ENCODE results near the gene NDUFAF8. TPM values are rescaled to one million over a fixed set of nuclear protein-coding genes. Genes with fewer than 3 reads are reported as not detected.

NDUFAF8 gene
- total RNA-seq, 1 donor from 2014 or later, result 23.7 TPM

DNA sequence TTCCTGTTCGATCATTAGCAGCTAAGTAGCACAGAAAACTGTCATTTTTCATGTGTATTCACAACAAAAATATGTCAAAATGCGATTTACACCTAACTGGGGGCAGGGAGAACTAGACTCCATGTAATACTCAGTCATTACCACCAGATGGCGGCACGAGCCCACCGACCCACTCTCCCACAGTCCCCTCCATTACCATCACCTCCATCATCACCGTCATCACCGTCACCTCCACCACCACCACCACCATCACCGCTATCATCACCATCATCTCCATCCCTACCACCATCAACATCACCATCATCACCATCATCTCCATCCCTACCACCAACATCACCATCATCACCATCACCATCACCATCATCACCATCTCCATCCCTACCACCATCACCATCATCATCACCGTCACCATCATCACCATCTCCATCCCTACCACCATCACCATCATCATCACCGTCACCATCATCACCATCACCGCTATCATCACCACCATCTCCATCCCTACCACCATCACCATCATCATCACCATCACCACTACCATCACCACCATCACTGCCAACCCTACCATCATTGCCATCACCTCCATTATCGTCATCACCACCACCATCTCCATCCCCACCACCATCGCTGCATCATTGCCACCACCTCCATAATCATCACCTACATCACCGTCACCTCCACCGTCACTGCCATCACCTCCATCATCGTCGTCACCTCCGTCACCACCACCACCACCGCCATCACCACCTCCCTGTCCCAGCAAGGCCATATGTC lies 14.4 kb downstream of the NDUFAF8 start:
- DNase-seq, result peak; percentile 79

GRCh38 chr17:81254955-81255717 lies 16.0 kb downstream of the NDUFAF8 start:
- DNase-seq, result peak; percentile 89

DNA sequence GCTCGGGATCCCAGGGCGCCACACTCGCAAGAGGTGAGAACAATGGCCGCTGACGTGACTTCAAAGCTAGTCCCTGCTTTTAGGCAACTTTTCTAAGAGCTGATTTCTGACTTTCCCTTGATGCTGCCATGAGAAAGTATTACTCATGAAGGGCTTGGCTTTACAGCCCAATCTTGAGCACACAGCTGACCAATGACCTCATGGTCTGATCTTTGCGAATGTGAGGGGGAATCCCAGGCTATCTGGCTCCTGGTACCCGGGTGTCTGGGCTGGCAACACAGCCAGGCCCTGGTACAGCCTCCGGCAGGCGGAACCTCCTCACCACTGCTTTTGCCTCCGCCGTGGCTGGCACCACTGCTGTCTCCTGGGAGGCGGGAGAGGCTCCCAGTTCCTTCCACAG lies 17.5 kb downstream of the NDUFAF8 start:
- no peak for DNase-seq

DNA sequence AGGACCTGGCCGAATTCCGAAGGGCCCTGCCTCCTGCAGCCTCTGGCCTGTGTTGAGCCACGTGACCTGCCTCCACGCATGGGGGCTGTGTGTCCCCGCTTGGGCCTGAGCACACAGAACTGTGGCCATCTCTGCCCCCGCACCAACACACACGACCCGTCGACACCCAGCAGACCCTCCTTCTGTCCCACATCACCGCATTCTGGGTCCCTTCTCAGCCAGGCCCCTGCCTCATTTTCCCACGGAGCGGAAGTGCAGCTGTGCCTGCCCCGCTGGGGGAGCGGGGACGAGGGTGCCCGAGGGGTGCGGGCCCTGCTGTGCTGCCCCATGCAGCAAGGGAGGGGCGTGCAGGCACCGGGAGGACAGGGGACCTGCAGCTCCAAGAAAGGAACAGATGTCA lies 18.4 kb downstream of the NDUFAF8 start:
- no peak for DNase-seq

- peak; percentile 54 for DNase-seq
Measured at GRCh38 chr17:81258292-81258691, 19.2 kb downstream of the NDUFAF8 start.

- DNase-seq, result no peak
Measured at GRCh38 chr17:81259058-81259605, 20.0 kb downstream of the NDUFAF8 start.

GRCh38 chr17:81260171-81260570 lies 21.1 kb downstream of the NDUFAF8 start:
- no peak for DNase-seq

DNA sequence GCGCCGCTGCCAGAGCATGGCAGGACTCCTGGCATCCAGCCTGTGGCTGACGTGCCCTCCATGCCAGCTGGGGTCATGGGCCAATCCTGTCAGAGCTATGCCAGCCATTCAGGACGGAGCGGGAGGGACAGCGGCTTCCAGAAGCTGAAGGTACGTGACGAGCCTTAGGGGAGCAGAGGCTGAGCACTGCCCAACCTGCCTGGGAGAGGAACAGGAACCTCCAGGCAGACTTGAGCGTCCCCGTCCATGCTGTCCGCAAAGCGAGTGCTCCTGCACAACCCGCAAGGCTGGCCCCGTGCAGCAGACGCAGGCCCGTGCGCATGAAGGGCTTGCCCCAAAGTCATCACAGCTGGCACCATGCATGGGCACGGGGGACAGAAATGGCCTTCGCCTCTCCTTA lies 21.5 kb downstream of the NDUFAF8 start:
- no peak for DNase-seq

- DNase-seq, result no peak
Measured at GRCh38 chr17:81261096-81261495, 22.0 kb downstream of the NDUFAF8 start.

GRCh38 chr17:81261582-81262336 lies 22.6 kb downstream of the NDUFAF8 start:
- DNase-seq, result no peak

DNA sequence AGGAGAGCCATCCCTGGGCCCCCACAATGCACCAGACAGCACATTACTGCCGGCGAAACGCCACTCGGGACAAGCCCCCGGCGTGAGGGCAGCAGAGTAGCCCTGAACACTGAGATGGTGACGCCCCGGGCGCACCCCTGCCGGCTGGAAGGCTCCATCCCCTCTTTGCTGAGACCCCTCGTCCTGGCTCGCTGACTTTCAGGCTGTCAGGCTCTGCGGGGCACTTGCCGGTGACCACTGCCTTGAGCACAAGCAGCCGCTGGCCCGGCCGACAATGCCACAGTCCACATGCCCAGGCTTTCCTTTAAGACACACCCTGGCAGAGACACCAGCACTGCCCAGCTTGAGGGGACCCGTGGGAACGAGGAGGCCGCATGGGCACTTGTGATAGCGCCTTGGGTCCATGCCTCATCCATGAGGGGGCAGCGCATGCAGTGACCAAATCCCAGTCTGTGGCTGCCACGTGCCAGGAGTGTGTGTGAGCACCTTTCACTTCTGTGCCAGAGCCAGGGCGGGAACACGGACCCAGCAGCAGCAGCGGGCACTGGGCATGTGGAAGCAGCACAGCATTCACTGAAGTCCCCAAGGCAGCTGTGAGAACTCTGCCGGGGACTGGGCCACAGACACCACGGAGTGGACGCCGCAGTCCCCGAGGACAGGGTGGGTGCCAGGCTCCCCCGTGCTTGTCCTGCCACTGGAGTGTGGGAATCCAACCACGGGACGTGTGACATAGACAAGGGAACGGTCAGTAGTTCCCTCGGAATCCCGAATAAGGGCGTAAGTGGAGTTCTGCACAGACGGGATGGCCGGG lies 24.5 kb downstream of the NDUFAF8 start:
- DNase-seq, result no peak

DNA sequence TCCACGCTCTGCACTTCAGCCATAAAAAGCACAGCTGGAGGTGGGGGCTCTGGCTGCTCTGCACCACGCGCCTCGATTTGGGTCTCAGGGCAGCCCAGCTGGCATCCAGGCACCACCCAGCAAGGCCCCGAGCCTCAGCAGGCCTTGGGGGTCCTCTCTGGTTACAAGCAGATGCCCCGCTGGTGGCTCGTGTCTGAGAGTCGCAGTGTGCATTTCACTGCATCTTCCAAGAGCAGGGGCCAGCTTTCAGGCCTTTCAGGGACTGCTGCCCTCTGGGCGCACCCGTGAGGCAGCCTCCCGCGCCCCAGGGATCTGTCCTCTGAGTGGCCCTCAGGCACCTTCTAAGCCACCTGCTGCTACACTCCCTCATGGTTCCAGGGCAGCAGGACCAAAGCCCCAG lies 25.5 kb downstream of the NDUFAF8 start:
- DNase-seq, result peak; percentile 47

GRCh38 chr17:81265576-81265975 lies 26.5 kb downstream of the NDUFAF8 start:
- DNase-seq, result no peak

GRCh38 chr17:81267390-81268067 lies 28.4 kb downstream of the NDUFAF8 start:
- no peak for DNase-seq

- DNase-seq, result no peak
Measured at GRCh38 chr17:81270279-81270678, 31.2 kb downstream of the NDUFAF8 start.

GRCh38 chr17:81271226-81271625 lies 32.1 kb downstream of the NDUFAF8 start:
- no peak for DNase-seq

DNA sequence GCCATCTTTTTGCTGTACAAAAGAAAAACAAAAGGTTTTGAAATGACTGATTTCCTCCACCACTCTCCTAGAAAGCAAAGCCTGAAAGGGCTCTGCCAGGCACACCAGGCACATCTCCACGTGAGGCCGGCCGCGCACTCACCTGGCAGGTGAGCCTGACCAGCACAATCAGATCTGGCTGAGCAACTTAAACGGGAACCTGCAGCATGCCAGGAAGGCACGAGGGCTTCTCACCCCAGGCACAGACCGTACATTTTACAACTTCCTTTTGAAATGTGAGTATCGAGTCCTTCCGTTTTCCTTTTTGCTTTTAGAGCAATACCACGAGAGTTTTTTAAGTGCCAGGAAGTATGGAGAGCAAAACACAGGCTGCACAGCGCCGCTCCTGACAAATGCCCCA lies 33.5 kb downstream of the NDUFAF8 start:
- DNase-seq, result no peak

DNA sequence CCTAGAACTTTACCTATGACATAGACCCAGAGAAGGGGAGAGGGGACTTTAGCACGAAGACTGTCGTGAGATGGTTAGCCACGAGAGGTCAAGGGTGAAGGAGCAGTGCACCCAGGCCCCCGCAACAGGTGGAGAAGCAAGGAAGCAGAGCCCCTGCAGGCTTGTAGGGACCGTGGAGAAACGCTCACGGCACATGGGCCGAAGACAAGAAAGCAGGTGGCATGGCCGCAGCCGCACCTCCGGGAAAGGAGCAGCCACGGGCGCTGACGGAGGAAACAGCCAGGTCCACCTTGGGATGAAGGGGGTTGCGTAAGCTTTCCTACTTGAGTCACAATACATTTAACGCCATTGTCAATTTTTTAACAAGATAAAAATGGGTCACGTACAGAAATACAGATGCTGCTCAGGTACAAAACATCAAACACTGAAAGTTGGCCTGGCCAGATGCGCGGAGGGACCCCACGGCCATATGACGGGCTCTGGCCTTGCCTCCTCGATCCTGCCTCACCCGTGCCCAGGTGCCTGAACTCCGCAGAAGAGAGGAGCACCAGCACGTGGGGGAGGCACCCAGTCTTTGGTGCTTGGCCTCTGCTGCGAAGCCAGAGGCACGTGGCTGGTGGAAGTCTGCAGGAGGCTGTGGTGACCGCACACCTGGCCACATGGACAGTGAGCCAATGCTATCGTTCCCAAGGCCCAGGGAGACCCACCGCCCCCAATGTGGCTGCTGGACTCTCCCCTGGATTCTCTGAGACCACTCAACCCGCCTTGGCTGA lies 34.8 kb downstream of the NDUFAF8 start:
- DNase-seq, result no peak

GRCh38 chr17:81274471-81274855 lies 35.3 kb downstream of the NDUFAF8 start:
- DNase-seq, result no peak

DNA sequence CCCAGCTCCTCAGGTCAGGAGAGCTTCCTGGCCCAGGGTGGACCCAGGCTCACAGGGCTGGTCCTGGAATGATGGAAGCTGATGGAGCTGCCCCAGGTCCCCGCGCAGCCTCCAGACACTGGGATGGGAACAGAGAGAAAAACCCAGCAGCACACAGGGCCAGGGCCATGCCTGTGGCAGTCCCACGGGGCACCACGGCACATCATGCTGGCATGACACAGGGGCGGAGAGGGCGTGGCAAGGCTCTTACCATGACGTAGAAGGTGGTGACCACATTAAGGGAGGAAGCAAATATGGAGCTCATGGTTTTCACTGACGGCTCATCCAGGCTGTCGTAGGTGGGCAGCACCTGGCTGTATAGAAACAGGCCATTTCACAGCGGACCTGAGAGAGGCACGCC lies 37.7 kb downstream of the NDUFAF8 start:
- DNase-seq, result no peak
